ENCODE results near the gene DGAT2.
"Not testable (repeated sequence)": the region's sequence is repeated elsewhere in the genome, so short reads cannot be mapped to it uniquely, and the experiment has no call there.

DGAT2 gene

GRCh38 chr11:75754933-75755332 is 13.6 kb upstream of the DGAT2 start:
- not testable (repeated sequence) for DNase-seq

GRCh38 chr11:75757651-75758050 is 10.9 kb upstream of the DGAT2 start:
- DNase-seq: no peak

GRCh38 chr11:75759832-75760231 is 8.7 kb upstream of the DGAT2 start:
- no peak for DNase-seq

- DNase-seq: no peak
Measured at GRCh38 chr11:75760243-75760642, 8.3 kb upstream of the DGAT2 start.

GRCh38 chr11:75760710-75761493 is 7.7 kb upstream of the DGAT2 start:
- DNase-seq: no peak

GRCh38 chr11:75762158-75762557 is 6.4 kb upstream of the DGAT2 start:
- DNase-seq: no peak

- no peak for DNase-seq
Measured at GRCh38 chr11:75762885-75763284, 5.7 kb upstream of the DGAT2 start.

GRCh38 chr11:75763846-75764245 is 4.7 kb upstream of the DGAT2 start:
- DNase-seq: no peak

GRCh38 chr11:75765116-75765515 is 3.5 kb upstream of the DGAT2 start:
- DNase-seq: no peak

GRCh38 chr11:75766443-75767227 is 1.9 kb upstream of the DGAT2 start:
- DNase-seq: no peak

- no peak for DNase-seq
Measured at GRCh38 chr11:75767228-75767572, 1.4 kb upstream of the DGAT2 start.

GRCh38 chr11:75767793-75768111 is 826 bp upstream of the DGAT2 start:
- no peak for DNase-seq

GRCh38 chr11:75768909-75769771 is 562 bp downstream of the DGAT2 start:
- DNase-seq: no peak

GRCh38 chr11:75770102-75770501 is 1.5 kb downstream of the DGAT2 start:
- DNase-seq: no peak

GRCh38 chr11:75771646-75772410 is 3.2 kb downstream of the DGAT2 start:
- no peak for DNase-seq

GRCh38 chr11:75773595-75774353 is 5.2 kb downstream of the DGAT2 start:
- no peak for DNase-seq

- DNase-seq: no peak
Measured at GRCh38 chr11:75775056-75775455, 6.5 kb downstream of the DGAT2 start.

- DNase-seq: no peak
Measured at GRCh38 chr11:75776546-75776945, 8.0 kb downstream of the DGAT2 start.

- no peak for DNase-seq
Measured at GRCh38 chr11:75777461-75778110, 9.0 kb downstream of the DGAT2 start.

- no peak for DNase-seq
Measured at GRCh38 chr11:75778962-75779361, 10.4 kb downstream of the DGAT2 start.

- DNase-seq: no peak
Measured at GRCh38 chr11:75779960-75780359, 11.4 kb downstream of the DGAT2 start.

Measured in activated gamma-delta T cell (primary cell).